Measurements from ENCODE around the gene FCN3. TPM values are rescaled to one million over a fixed set of nuclear protein-coding genes. Genes with fewer than 3 reads are reported as not detected.
A peak's percentile ranks its signal among the peaks of the same experiment; 100 is the strongest.

FCN3 gene
- total RNA-seq, 2 experiments from 2014 or later: not detected

DNA sequence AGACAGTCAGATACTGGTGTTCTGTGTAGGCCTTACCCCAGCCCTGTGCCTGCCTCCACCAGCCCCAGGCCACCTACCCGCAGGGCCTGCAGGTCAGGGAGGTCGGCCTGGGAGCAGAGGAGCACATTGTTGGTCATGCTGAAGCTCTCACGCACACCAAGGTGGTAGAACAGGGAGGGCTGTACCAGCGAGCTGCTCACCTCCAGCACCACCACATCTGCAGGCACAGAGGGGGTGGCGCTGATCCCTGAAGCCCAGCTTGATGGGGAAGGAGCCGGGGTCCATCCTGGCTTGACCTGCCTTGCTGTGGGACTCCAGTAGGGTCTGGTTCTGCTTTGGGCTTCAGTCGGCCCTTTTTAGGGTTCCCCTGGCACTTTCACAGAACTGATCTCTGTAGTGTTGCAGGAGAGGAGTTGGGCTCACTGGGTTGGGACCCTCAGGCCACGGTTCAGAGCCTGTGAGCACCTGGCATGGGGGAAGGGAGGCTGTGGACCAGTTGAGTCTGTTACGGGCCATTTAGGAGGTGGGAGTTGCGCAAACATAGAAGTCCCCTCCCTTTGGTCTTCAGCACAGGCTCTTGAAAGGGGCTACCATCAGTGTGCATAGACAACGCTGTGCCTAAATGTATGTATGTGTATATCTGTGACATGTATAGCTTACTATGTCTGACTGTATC, 9.8 kb downstream of the FCN3 start:
- H3K27ac Mint-ChIP-seq: no peak overlapping the region
- DNase-seq (no peak), ATAC-seq (no peak)
- intact Hi-C loops (cut with DNase I, micrococcal nuclease): loop anchor here (1.0 kb wide), 5 partner anchors 8 to 239 kb away; partner anchors contain the start of genes AHDC1 (in 1 of the 2), CD164L2 (in 1 of the 2) and GPR3 (in 1 of the 2)
- H3K36me3 Mint-ChIP-seq (ENCODE audit: low read depth): no peaks in the 10 kb centered on the region
- ChIA-PET POLR2A (interaction anchor here (0.6 to 1.0 kb wide), 3 partner anchors 19 to 235 kb away, joined by 3 to 5 read pairs (median 3); no protein-coding TSS in a partner anchor), CTCF (interaction anchor here (0.5 to 3.7 kb wide), 11 partner anchors 8 to 880 kb away, joined by 3 to 28 read pairs (median 6); partner anchors contain the start of gene GPR3)
- H3K27me3 Mint-ChIP-seq: no peaks in the 10 kb centered on the region
- peak overlapping the region; percentile 75 for H3K4me3 Mint-ChIP-seq
- no peaks in the 10 kb centered on the region for H3K9me3 Mint-ChIP-seq (ENCODE audit: low read depth)
- peaks cover 33% of the 10 kb centered on the region for H3K4me1 Mint-ChIP-seq

DNA sequence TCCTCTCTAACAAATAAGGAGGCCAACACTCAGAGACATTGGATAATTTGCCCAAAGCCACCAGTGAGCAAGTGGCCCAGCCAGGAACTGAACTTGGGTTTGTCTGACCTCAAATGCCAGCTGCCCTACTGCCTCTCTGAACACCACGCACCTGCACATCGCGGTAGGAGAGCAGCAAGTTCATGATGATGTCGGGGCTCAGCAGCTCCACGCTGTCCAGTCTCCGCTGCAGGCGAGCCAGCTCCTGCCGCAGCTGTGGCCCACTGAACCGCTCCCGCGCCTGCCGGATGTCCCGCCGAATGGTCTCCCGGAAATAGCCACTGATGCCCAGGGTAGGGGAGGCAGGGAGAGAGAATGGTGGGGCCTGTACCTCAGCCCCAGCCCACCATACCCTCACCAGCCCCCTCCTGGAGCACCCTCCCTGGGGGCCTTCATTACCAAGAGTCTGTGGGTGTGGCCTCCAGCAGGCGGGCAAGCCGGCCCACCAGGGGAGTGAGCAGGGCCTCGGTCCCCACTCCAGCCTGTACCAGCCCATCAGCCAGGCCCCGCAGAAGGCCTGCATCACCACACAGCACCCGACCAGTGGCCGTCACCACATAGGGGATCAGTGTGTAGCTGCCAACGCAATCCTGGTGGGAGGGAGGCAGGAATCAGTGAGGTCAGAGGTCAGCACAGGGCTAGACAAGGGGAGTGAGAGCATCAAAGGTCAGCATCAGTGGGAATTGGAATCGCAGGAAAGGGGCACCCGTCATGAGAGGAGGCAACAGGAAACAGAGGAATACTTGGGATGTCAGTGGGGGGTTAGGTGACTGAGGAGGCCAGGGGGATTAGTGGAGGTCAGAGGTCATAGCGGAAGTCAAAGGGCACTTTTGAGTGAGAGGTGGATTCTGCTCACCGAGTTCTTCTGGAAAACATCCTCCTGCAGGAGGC, 10.6 kb downstream of the FCN3 start:
- no peak for ATAC-seq
- POLR2A ChIA-PET: no interaction called here
- no peaks in the 10 kb centered on the region for H3K9me3 Mint-ChIP-seq (ENCODE audit: low read depth)
- CTCF ChIA-PET: interaction anchor here (0.5 to 3.7 kb wide), 3 partner anchors 7 to 216 kb away, joined by 4 to 28 read pairs (median 4); no protein-coding TSS in a partner anchor
- no peak overlapping the region for H3K27ac Mint-ChIP-seq
- intact Hi-C loops (cut with DNase I, micrococcal nuclease): no loop called here
- DNase-seq: no peak
- H3K36me3 Mint-ChIP-seq (ENCODE audit: low read depth): no peaks in the 10 kb centered on the region
- peaks cover 34% of the 10 kb centered on the region for H3K4me1 Mint-ChIP-seq
- no peak overlapping the region for H3K4me3 Mint-ChIP-seq
- no peaks in the 10 kb centered on the region for H3K27me3 Mint-ChIP-seq

DNA sequence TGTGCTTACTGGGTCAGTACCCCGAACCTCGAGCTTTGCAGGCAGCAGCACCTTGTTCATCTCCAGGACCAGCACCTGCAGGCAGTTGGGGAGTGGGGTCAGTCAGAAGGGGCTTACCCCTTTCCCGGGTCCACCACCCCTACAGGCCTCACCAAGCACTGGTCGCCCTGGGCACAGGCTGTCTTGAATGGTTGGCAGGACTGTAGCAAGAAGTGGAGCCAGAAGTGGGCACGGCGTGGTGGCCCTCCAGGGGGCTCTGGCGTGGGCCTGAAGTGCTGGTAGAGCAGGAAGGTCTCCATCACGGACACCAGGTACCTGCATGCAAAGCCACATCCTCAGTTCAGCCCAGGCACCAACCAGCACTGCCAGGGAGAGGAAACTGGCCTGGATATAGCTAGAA, 13.1 kb downstream of the FCN3 start:
- Mint-ChIP-seq H3K4me1 (peaks cover 44% of the 10 kb centered on the region), H3K36me3 (ENCODE audit: low read depth) (no peaks in the 10 kb centered on the region), H3K9me3 (ENCODE audit: low read depth) (no peaks in the 10 kb centered on the region), H3K27me3 (no peaks in the 10 kb centered on the region), H3K4me3 (no peak overlapping the region), H3K27ac (no peak overlapping the region)
- ChIA-PET POLR2A (no interaction called here), CTCF (interaction anchor here (0.7 to 2.0 kb wide), 5 partner anchors 21 to 245 kb away, joined by 4 to 6 read pairs (median 5); partner anchors contain the start of gene CD164L2)
- ATAC-seq: no peak
- DNase-seq: no peak
- intact Hi-C loops (cut with DNase I, micrococcal nuclease): no loop called here

DNA sequence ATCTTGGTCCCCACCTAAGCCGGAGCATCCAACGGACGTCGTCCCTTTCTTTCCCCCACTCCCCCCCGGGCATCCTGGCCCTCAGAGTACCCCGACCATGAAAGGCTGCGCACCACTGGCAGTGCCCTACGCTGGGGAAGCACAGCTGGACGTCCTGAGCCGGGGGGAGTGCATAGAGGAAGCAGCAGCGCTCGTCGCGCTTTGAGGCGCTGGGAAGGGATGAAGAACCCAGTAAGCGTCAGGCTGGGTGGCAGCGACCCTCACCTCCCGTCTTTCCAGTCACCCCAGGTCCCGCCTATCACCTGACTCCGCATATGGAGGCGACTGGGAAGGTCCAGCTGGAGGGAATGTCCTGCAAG, 13.6 kb downstream of the FCN3 start:
- POLR2A ChIA-PET: no interaction called here
- H3K4me3 Mint-ChIP-seq: peak overlapping the region; percentile 62

DNA sequence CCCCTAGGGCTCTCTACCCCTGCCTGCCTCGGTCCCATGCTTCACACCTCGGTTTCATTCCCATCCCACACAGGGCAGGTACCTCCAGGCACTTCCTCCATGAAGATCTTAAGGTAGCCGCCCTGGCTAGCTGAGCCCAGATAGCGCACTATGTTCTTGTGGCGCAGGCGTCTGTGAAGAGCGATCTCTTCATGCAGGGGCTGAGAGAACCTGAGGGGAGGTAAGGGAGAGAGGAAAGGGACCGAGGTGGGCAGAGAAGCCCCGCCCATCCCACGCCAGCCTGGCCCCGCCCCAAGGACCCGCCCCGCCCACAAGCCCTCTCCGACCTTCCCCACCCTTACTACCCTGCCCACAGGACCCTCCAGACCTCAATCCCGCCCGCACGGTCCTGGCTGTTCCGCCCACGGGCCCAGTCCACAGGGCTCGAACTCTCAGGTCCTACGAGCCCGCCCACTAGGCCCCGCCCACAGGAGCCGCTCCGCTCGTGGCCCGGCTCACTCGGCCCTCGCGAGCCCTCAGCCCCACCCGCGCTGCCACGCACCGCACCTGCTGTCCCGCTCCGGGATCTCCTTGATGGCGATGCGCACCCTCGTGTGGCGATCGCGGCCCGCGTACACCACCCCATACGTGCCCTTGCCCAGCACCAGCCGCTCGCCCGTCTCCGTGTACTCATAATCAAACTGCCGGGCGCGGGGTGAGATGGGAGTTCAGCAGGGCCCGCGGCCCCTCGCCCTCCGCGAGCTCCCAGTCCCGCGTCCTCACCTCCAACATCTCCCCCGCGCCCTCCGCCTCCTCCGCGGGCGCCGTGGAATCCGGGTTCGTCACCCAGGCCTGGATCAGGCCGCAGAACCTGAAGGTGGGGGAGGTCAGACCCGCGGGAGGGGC, 14.2 kb downstream of the FCN3 start:
- H3K27ac Mint-ChIP-seq: peak overlapping the region; percentile 15
- H3K9me3 Mint-ChIP-seq (ENCODE audit: low read depth): no peaks in the 10 kb centered on the region
- CTCF ChIA-PET: interaction anchor here (1.0 to 3.1 kb wide), 3 partner anchors 8 to 28 kb away, joined by 3 to 16 read pairs (median 3); no protein-coding TSS in a partner anchor
- ATAC-seq (peak; percentile 25), DNase-seq (peak; percentile 60)
- H3K4me3 Mint-ChIP-seq: peak overlapping the region; percentile 62
- H3K36me3 Mint-ChIP-seq (ENCODE audit: low read depth): peaks cover 1% of the 10 kb centered on the region
- intact Hi-C loops (cut with DNase I, micrococcal nuclease): no loop called here
- POLR2A ChIA-PET: interaction anchor here (0.6 kb wide), 1 partner anchor 275 kb away, joined by 4 read pairs; no protein-coding TSS in a partner anchor
- H3K4me1 Mint-ChIP-seq: peaks cover 49% of the 10 kb centered on the region
- no peaks in the 10 kb centered on the region for H3K27me3 Mint-ChIP-seq

More for the DNA sequence above, 13.6 kb downstream of the FCN3 start:
- Mint-ChIP-seq H3K4me1 (peaks cover 48% of the 10 kb centered on the region), H3K27ac (no peak overlapping the region), H3K9me3 (ENCODE audit: low read depth) (no peaks in the 10 kb centered on the region), H3K27me3 (no peaks in the 10 kb centered on the region), H3K36me3 (ENCODE audit: low read depth) (no peaks in the 10 kb centered on the region)
- CTCF ChIA-PET: interaction anchor here (2.0 kb wide), 1 partner anchor 34 kb away, joined by 5 read pairs; no protein-coding TSS in a partner anchor
- DNase-seq (no peak), ATAC-seq (no peak)
- intact Hi-C loops (cut with DNase I, micrococcal nuclease): no loop called here

DNA sequence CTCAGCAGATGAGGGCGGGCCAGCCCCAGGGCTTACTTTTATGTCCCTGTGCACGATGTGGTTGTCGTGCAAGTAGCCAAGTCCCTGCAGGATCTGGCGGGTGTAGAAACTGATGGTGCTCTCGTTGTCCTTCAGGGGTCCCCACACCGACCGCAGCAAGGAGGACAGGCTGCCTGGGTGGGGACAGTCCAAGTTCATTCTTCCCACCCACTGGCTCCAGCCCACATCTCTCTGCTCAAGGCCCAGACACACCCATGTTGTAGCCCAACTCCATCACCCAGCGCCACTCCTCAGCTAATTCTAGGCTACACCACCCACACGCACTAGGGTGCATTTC, 14.8 kb downstream of the FCN3 start:
- ChIA-PET CTCF (interaction anchor here (0.7 to 3.1 kb wide), 4 partner anchors 9 to 240 kb away, joined by 3 to 16 read pairs (median 4); no protein-coding TSS in a partner anchor), POLR2A (no interaction called here)
- no peak for ATAC-seq
- Mint-ChIP-seq H3K4me1 (peaks cover 45% of the 10 kb centered on the region), H3K27me3 (no peaks in the 10 kb centered on the region), H3K9me3 (ENCODE audit: low read depth) (no peaks in the 10 kb centered on the region), H3K36me3 (ENCODE audit: low read depth) (peaks cover 2% of the 10 kb centered on the region), H3K4me3 (peak overlapping the region; percentile 62), H3K27ac (peak overlapping the region; percentile 15)
- DNase-seq: no peak
- intact Hi-C loops (cut with DNase I, micrococcal nuclease): no loop called here

DNA sequence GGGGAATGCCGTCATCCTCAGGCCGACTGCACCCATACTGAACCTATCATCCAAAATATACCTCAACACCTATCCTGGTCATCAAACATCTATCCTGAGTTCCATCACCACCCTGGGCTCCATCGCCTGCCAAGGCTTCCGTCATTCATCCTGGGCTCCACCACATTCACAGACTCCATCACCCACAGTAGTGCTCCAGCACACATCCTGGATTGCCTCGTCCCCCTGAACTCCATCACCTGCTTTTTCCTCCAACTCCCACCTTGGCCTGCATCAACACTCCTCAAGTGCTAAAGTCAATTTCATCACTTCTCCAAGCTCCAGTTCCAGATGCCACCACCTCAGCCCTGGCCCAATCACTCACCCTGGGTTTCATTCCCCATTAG, 15.7 kb downstream of the FCN3 start:
- no peaks in the 10 kb centered on the region for H3K9me3 Mint-ChIP-seq (ENCODE audit: low read depth)
- DNase-seq: no peak
- H3K27me3 Mint-ChIP-seq: no peaks in the 10 kb centered on the region
- ChIA-PET POLR2A (no interaction called here), CTCF (interaction anchor here (0.7 to 3.8 kb wide), 13 partner anchors 7 to 361 kb away, joined by 3 to 28 read pairs (median 10); partner anchors contain the start of genes CD164L2 and MAP3K6)
- no peak overlapping the region for H3K4me3 Mint-ChIP-seq
- peaks cover 2% of the 10 kb centered on the region for H3K36me3 Mint-ChIP-seq (ENCODE audit: low read depth)
- H3K27ac Mint-ChIP-seq: no peak overlapping the region
- H3K4me1 Mint-ChIP-seq: peaks cover 40% of the 10 kb centered on the region
- intact Hi-C loops (cut with DNase I, micrococcal nuclease): no loop called here
- ATAC-seq: no peak

DNA sequence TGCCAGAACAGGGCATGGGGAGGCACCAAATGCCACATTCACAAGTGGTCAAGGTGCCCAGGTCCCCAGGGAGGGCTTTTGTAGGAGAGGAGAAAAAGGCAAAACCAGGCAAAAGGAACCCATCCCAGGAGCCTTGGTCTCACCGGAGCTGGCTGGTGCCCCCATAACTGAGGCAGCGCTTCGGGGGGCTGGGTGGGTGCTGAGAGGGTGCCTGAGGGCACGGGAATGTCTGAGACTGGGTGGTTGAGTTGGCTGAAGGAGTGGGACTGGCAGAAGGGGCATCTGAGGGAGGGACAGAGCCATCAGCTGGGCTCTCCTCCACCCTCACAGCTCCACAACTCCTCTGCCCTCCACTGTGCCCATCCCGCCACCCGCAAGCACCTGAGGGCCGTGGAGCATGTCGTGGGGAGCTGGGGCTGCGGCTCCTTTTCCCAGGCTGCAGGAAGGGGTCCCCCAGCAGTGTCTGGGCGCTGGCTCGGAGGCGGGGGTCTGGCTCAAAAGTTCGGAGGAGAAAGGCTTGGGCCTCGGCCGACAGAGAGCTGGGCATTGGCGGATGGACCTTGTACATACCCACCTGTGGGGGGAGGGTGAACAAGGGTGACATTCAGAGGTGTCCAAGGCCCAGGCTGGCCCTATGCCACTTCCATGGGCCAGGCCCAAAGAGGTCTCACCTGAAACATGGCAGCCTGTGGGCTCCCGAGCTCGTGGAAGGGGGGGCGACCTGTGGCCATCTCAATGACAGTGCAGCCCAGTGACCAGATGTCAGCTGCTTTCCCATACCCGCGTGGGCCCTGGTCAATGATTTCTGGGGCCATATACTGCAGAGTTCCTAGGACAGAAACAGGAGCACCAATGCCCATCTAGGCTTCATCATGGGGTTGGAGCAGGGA, 16.3 kb downstream of the FCN3 start:
- no peaks in the 10 kb centered on the region for H3K27me3 Mint-ChIP-seq
- intact Hi-C loops (cut with DNase I, micrococcal nuclease): no loop called here
- DNase-seq (no peak), ATAC-seq (no peak)
- H3K9me3 Mint-ChIP-seq (ENCODE audit: low read depth): no peaks in the 10 kb centered on the region
- H3K27ac Mint-ChIP-seq: no peak overlapping the region
- H3K4me3 Mint-ChIP-seq: peak overlapping the region; percentile 64
- peaks cover 40% of the 10 kb centered on the region for H3K4me1 Mint-ChIP-seq
- peaks cover 2% of the 10 kb centered on the region for H3K36me3 Mint-ChIP-seq (ENCODE audit: low read depth)
- ChIA-PET POLR2A (interaction anchor here (1.0 kb wide), 1 partner anchor 13 kb away, joined by 3 read pairs; no protein-coding TSS in a partner anchor), CTCF (interaction anchor here (0.6 to 3.8 kb wide), 24 partner anchors 8 to 360 kb away, joined by 3 to 28 read pairs (median 4); partner anchors contain the start of genes CD164L2, MAP3K6 and SYTL1)

GRCh38 chr1:27357281-27358037, 17.2 kb downstream of the FCN3 start:
- Mint-ChIP-seq H3K4me3 (peak overlapping the region; percentile 64), H3K27ac (peak overlapping the region; percentile 73), H3K27me3 (no peaks in the 10 kb centered on the region), H3K9me3 (ENCODE audit: low read depth) (no peaks in the 10 kb centered on the region), H3K36me3 (ENCODE audit: low read depth) (peaks cover 2% of the 10 kb centered on the region), H3K4me1 (peaks cover 40% of the 10 kb centered on the region)
- DNase-seq (peak; percentile 91), ATAC-seq (peak; percentile 78)
- CTCF ChIA-PET: interaction anchor here (0.6 to 3.8 kb wide), 33 partner anchors 8 to 1124 kb away, joined by 3 to 28 read pairs (median 4); partner anchors contain the start of genes CD164L2, MAP3K6 and SYTL1
- intact Hi-C loops (cut with DNase I, micrococcal nuclease): loop anchor here (1.0 kb wide), 5 partner anchors 8 to 57 kb away; partner anchors contain the start of gene GPR3 (in 1 of the 2)
- POLR2A ChIA-PET: interaction anchor here (1.0 to 1.1 kb wide), 2 partner anchors 9 to 12 kb away, joined by 3 read pairs; no protein-coding TSS in a partner anchor
